Tibial nerve (tissue), 4 donors: ENCODE measurements around the gene MRPL36.

Experiments
- EP300 ChIP-seq, 2 donors: sonication (generic); formaldehyde crosslinking; IDR thresholded peaks; one replicate each; pipeline ENCODE4 v1.6.1; 2017; ENCODE audit warnings: antibody characterized with exemption in 2 of 2, mild to moderate bottlenecking in 1 of 2
- POLR2A ChIP-seq, 2 donors: fragments of 450-650 bp; IDR thresholded peaks; one replicate each; pipeline ENCODE4 v1.6.1; 2017; ENCODE audit warnings: antibody characterized with exemption in 2 of 2, mild to moderate bottlenecking in 2 of 2, moderate library complexity in 2 of 2
- TF ChIP-seq, protein P1 (sequence below), 5 experiments: fragments of 200-600 bp in 3 of 5; fragments of 450-650 bp in 2 of 5; sonication (generic) in 3 of 5; IDR thresholded peaks; one replicate each; pipeline ENCODE4 v1.5.1; 2016 to 2019; ENCODE audit warnings: antibody characterized with exemption in 5 of 5, mild to moderate bottlenecking in 3 of 5, moderate library complexity in 2 of 5

DNA sequence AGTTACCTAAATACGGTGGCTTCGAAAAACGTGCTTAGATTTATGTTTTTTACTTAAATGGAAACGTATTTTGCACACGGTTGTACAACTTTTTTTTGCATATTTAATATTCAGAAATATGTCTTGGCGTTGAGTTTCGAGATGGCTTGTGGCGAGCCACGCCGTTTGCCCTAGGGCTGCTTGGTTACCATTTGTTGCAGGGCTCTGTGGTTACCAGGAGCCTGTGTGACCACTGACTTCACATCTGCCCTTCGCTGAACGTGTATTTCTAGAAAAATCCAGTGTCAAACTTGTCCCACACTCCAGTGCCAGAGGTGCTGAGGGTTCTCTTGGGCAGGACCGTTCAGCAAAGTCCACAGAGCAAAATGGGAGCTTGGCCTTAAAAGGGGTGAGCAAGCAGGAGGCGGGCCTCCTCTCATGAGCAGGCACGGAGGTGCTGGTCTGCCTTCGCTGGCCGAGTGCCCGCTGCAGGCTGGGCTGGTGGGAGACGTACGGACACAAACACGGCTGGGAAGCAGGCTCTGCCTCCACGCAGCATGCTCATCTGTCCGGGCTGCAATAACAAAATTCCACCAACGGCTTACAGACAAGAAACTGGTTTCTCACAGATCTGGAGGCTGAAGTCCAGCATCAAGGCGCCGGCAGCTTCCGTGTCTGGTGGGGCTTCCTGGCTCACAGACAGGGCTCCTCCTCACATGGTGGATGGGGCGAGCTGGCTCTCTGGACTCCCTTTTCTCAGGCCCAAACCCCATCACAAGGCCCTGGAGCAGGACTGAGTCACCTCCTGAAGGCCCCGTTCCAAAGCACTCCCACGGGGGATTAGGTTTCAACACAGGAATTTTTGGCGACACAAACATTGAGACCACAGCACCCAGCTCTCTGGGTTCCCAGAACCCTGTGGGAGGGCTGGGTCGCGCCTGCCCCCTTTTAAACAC is 5.4 kb downstream of the MRPL36 start:
- TF ChIP-seq, protein P1, sequence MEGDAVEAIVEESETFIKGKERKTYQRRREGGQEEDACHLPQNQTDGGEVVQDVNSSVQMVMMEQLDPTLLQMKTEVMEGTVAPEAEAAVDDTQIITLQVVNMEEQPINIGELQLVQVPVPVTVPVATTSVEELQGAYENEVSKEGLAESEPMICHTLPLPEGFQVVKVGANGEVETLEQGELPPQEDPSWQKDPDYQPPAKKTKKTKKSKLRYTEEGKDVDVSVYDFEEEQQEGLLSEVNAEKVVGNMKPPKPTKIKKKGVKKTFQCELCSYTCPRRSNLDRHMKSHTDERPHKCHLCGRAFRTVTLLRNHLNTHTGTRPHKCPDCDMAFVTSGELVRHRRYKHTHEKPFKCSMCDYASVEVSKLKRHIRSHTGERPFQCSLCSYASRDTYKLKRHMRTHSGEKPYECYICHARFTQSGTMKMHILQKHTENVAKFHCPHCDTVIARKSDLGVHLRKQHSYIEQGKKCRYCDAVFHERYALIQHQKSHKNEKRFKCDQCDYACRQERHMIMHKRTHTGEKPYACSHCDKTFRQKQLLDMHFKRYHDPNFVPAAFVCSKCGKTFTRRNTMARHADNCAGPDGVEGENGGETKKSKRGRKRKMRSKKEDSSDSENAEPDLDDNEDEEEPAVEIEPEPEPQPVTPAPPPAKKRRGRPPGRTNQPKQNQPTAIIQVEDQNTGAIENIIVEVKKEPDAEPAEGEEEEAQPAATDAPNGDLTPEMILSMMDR (IDR thresholded peaks at IDR 0.05), result no peak
- no peak for TF ChIP-seq POLR2A (IDR thresholded peaks at IDR 0.05)
- no peak for TF ChIP-seq EP300 (IDR thresholded peaks at IDR 0.05)
